Mucosa of descending colon (tissue), 3 donors: ENCODE results near the gene PTPRN2. TPM values are rescaled to one million over a fixed set of nuclear protein-coding genes. Genes with fewer than 3 reads are reported as not detected.
A peak's percentile ranks its signal among the peaks of the same experiment; 100 is the strongest.

Experiments
- ATAC-seq: fragments of 200-7000 bp; cut with Tn5 transposase; one replicate; pipeline ENCODE4 v1.9.1; 2020; ENCODE audit warnings: mild to moderate bottlenecking, moderate library complexity
- DNase-seq, 3 donors: peaks; one replicate each; pipeline ENCODE4 v3.0.0-alpha.2; 2020
- H3K36me3 ChIP-seq: fragments of 200-600 bp; one replicate; pipeline ENCODE4 v1.8.0; 2021; ENCODE audit warnings: low read depth, mild to moderate bottlenecking
- H3K4me1 ChIP-seq: fragments of 200-600 bp; one replicate; pipeline ENCODE4 v1.8.0; 2021; ENCODE audit warnings: low read depth, mild to moderate bottlenecking
- H3K4me3 ChIP-seq: fragments of 200-600 bp; one replicate; pipeline ENCODE4 v1.8.0; 2021; ENCODE audit warnings: mild to moderate bottlenecking
- H3K9me3 ChIP-seq: fragments of 200-600 bp; one replicate; pipeline ENCODE4 v1.8.0; 2021; ENCODE audit warnings: mild to moderate bottlenecking
- intact Hi-C, 2 donors: fragments of 100-400 bp; cut with DNase I in 1 of 2; cut with micrococcal nuclease in 1 of 2; formaldehyde crosslinking; loops; one replicate each; pipeline versions ENCODE4 v1.11.0 to v1.11.1; 2022; cut with DNase I, micrococcal nuclease
- total RNA-seq, 3 donors: library from RNA; stranded (reverse); fragmentation: NEBNext Ultra II Directional in 2 of 3; extraction: Animal tissue kit (Norgen Biotek cat#: 25700) in 2 of 3; gene quantifications; one replicate each; pipeline versions ENCODE4 v1.2.1 to v1.2.4, GENCODE V29; 2021 to 2023
- TF ChIP-seq, protein P1 (sequence below): fragments of 200-600 bp; IDR thresholded peaks from one replicate; pipeline ENCODE4 v1.8.0; 2022; ENCODE audit warnings: antibody characterized with exemption, mild to moderate bottlenecking
- donor health status: DM: no; HTN: no; CAD: no; lungs with moderate emphysema.
- donor health status: DM: no; HTN: no; CAD: no.
- donor health status: DM: no; HTN: yes; CAD: no.

PTPRN2 gene
- total RNA-seq, 3 donors from 2014 or later = 12.5 to 28.0 (median 26.2) TPM

DNA sequence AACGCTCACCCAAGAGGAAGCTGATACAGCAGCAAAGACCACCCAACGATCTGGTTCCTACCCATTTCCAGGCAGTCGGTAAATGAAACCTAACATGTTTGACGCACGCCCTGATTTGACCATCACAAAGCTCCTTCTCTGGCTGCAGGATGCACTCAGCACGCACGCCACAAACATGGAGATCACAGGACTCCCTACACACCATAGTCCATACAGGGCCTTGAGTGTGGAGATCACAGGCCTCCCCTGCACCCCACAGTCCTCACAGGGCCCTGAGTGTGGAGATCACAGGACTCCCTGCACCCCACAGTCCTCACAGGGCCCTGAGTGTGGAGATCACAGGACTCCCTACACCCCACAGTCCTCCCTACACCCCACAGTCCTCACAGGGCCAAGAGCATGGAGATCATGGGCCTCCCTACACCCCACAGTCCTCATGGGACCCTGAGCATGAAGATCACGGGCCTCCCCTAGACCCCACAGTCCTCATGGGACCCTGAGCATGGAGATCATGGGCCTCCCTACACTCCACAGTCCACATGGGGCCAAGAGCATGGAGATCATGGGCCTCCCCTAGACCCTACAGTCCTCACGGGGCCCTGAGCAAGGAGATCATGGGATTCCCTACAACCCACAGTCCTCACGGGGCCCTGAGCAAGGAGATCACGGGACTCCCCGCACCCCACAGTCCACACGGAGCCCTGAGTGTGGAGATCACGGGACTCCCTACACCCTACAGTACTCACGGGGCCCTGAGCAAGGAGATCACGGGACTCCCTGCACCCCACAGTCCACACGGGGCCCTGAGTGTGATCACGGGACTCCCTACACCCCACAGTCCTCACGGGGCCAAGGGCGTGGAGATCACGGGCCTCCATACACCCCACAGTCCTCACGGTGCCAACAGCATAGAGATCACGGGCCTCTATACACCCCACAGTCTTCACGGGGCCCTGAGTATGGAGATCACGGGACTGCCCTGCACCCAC, 841.6 kb downstream of the PTPRN2 start:
- DNase-seq (no peak), ATAC-seq (peak; percentile 17)

DNA sequence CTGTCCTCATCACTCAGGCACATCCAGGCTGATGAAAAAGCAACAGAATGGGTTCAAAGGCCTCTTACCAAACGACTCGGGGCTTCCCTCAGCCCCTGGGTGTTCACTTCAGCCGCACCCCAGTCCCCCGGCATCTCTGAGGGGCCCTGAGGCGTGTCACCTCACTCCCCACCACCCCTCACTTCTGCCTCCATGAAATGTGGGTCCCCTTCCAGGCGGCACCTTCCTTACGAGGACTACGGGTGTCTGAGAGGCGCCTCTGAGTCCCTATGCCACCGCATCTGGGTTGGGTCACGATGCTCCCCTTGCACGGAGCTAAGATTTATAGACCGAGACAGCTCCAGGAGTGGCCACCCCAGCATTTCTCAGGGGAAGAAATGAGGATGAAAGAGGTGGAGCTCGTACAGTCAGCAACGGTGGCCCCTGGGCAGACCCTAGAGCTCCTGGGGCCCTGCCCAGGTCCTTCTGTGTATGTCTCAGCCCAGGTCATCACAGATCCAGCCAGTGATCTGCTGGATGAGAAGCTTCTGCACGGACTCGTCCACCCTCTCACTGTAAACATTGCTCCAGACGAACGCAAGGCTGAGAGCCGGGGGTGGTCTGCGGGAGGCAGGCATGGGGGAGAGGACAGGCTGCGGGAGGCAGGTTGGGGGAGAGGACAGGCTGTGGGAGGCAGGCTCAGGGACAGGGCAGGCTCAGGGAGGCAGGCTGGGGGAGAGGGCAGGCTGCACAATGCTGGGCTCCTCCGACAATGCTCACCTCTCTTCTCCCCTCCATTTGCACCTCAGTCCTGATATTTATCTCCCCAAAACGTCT, 842.6 kb downstream of the PTPRN2 start:
- intact Hi-C loops = no loop called here
- no peak for ATAC-seq
- no peak for DNase-seq
- Histone ChIP-seq H3K4me1 (no peaks in the 10 kb centered on the region), H3K4me3 (no peak overlapping the region), H3K36me3 (no peaks in the 10 kb centered on the region), H3K9me3 (no peaks in the 10 kb centered on the region)
- TF ChIP-seq, protein P1, sequence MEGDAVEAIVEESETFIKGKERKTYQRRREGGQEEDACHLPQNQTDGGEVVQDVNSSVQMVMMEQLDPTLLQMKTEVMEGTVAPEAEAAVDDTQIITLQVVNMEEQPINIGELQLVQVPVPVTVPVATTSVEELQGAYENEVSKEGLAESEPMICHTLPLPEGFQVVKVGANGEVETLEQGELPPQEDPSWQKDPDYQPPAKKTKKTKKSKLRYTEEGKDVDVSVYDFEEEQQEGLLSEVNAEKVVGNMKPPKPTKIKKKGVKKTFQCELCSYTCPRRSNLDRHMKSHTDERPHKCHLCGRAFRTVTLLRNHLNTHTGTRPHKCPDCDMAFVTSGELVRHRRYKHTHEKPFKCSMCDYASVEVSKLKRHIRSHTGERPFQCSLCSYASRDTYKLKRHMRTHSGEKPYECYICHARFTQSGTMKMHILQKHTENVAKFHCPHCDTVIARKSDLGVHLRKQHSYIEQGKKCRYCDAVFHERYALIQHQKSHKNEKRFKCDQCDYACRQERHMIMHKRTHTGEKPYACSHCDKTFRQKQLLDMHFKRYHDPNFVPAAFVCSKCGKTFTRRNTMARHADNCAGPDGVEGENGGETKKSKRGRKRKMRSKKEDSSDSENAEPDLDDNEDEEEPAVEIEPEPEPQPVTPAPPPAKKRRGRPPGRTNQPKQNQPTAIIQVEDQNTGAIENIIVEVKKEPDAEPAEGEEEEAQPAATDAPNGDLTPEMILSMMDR = no peak

More for the DNA sequence above, 841.6 kb downstream of the PTPRN2 start:
- intact Hi-C loops = no loop called here
- Histone ChIP-seq H3K4me3 (no peak overlapping the region), H3K9me3 (no peaks in the 10 kb centered on the region), H3K36me3 (no peaks in the 10 kb centered on the region), H3K4me1 (no peaks in the 10 kb centered on the region)
- TF ChIP-seq, protein P1 = no peak

DNA sequence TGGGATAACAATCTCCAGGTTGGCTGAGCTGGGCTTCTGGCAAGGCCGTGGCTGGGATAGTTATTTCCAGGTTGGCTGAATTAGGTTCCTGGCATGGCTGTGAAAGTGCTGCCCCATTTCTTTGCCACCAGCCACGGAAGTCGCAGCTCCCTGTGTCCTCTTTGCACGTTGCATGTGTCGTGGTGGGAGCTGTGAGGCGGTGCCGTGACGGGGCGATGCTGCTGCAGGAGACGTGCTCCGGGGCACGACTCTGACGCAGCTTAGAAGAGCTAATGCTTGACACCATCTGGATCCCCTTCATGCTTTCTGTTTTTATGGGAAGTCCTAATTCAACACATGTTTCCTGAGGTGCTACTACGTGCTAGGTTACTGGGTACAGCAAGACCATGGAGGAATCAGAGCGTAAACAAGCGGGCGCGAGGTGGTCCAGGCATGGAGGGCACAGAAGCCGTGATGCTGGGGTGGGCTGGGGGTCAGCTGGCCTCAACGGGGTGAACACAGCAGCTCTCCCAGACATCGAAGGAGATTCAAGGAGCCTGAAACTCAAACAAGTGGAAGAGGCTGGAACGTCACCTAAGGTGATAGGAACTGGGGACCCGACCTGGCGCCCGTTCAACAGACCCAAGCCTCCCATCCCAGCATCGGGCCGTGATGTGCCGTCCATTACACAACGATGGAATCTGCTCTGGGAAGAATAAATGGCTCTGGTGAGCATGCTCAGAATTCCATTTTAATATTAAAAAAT, 843.7 kb downstream of the PTPRN2 start:
- H3K4me3 ChIP-seq = no peak overlapping the region
- intact Hi-C loops = no loop called here
- no peaks in the 10 kb centered on the region for H3K36me3 ChIP-seq
- TF ChIP-seq, protein P1 = no peak
- ATAC-seq = no peak
- H3K9me3 ChIP-seq = no peaks in the 10 kb centered on the region
- no peak for DNase-seq
- H3K4me1 ChIP-seq = no peaks in the 10 kb centered on the region

DNA sequence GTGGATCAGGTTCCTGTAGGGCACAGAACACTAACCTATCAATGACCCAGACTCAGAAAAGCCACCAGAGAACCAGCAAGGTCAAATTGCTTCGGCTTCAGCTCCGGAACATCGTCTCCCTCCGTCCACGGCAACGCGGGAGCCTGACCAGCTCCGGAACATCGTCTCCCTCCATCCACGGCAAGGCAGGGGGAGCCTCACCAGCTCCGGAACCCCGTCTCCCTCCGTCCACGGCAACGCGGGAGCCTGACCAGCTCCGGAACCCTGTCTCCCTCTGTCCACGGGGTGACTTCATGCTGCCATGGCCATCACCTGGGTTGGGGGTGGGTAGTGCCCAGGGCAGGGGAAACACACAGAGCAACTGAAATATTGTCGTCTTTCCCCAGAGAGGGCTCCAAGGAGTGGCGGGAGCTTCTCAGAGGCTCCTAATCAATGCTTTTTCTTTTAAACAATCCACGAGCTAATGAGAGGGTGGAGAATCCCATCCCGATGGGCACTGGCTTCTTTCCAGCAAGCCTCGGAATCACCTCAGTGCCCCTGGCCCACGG, 847.3 kb downstream of the PTPRN2 start:
- DNase-seq (peak in 1 of 3 donors; percentile 3), ATAC-seq (no peak)
- intact Hi-C loops = no loop called here
- Histone ChIP-seq H3K36me3 (no peaks in the 10 kb centered on the region), H3K9me3 (no peaks in the 10 kb centered on the region), H3K4me3 (no peak overlapping the region), H3K4me1 (no peaks in the 10 kb centered on the region)
- TF ChIP-seq, protein P1 = no peak

DNA sequence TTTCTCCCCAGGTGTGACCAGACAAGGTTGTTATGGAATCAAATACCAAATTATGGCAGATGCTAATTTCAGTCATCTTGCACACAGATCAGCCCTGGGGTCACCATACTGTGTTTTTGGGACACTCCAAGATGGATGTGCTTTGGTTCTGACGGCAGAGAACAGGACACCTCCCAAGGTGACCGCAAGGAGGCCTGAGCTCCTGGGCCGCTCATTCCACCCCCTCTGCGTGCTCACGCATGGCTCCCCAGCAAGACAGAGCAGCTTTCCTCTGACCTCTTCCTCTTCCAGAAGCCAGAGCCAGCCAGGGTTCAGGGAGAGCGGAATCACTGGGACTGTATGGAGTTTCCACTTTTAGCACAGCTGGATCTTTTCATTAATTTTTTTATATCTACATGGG, 848.0 kb downstream of the PTPRN2 start:
- Histone ChIP-seq H3K4me1 (no peaks in the 10 kb centered on the region), H3K36me3 (no peaks in the 10 kb centered on the region), H3K9me3 (no peaks in the 10 kb centered on the region), H3K4me3 (no peak overlapping the region)
- peak in 1 of 3 donors; percentile 15 for DNase-seq
- TF ChIP-seq, protein P1 = no peak
- intact Hi-C loops = no loop called here
- no peak for ATAC-seq
